GM21360 (cell line): ENCODE data around the gene KREMEN2.

Experiments used
- ATAC-seq: cut with Tn5 transposase; IDR thresholded peaks from one replicate; pipeline ENCODE4 v1.9.1; 2021; ENCODE audit warnings: mild to moderate bottlenecking, moderate library complexity; ENCODE audit not compliant: unreplicated experiment

Gene KREMEN2

GRCh38 chr16:3000540-3000939 is 36.5 kb downstream of the KREMEN2 start:
- ATAC-seq: no peak

- ATAC-seq: no peak
These were observed 37.2 kb downstream of the KREMEN2 start for GRCh38 chr16:3001316-3001715.

GRCh38 chr16:3003582-3004270 is 39.7 kb downstream of the KREMEN2 start:
- peak; percentile 91 for ATAC-seq

- ATAC-seq: peak; percentile 8
These were observed 40.2 kb downstream of the KREMEN2 start for GRCh38 chr16:3004319-3004718.

GRCh38 chr16:3004781-3005284 is 40.8 kb downstream of the KREMEN2 start:
- no peak for ATAC-seq

GRCh38 chr16:3007059-3007956 is 43.2 kb downstream of the KREMEN2 start:
- ATAC-seq: no peak

GRCh38 chr16:3007957-3008689 is 44.0 kb downstream of the KREMEN2 start:
- ATAC-seq: no peak

- ATAC-seq: no peak
These were observed 44.6 kb downstream of the KREMEN2 start for GRCh38 chr16:3008690-3009037.

- no peak for ATAC-seq
These were observed 45.7 kb downstream of the KREMEN2 start for GRCh38 chr16:3009568-3010390.

GRCh38 chr16:3010510-3010909 is 46.4 kb downstream of the KREMEN2 start:
- no peak for ATAC-seq

GRCh38 chr16:3012246-3012645 is 48.2 kb downstream of the KREMEN2 start:
- no peak for ATAC-seq

GRCh38 chr16:3012828-3013420 is 48.8 kb downstream of the KREMEN2 start, which contains the start of gene CLDN9:
CLDN9 (plus strand) TSS chr16:3012923; CDS start chr16:3013363, 440 bp downstream.
- ATAC-seq: no peak

- no peak for ATAC-seq
These were observed 49.4 kb downstream of the KREMEN2 start for GRCh38 chr16:3013491-3013951.

- ATAC-seq: no peak
These were observed 50.1 kb downstream of the KREMEN2 start for GRCh38 chr16:3013998-3014690.

- ATAC-seq: no peak
These were observed 50.9 kb downstream of the KREMEN2 start for GRCh38 chr16:3014971-3015370.

- ATAC-seq: no peak
These were observed 51.9 kb downstream of the KREMEN2 start for GRCh38 chr16:3015865-3016521.

- ATAC-seq: no peak
These were observed 53.3 kb downstream of the KREMEN2 start for GRCh38 chr16:3017344-3017743.
